Thoracic aorta (tissue), 2 donors: ENCODE measurements around the gene PHF5A. TPM values are rescaled to one million over a fixed set of nuclear protein-coding genes. Genes with fewer than 3 reads are reported as not detected.
A peak's percentile ranks its signal among the peaks of the same experiment; 100 is the strongest.

ENCODE experiments used
- ATAC-seq: fragments of 150-250 bp; one replicate; pipeline ENCODE4 v1.8.0; 2017; ENCODE audit warnings: low read depth; ENCODE audit not compliant: insufficient number of reproducible peaks, low FRiP score
- DNase-seq: peaks from one replicate; pipeline ENCODE4 v3.0.0-alpha.2; 2020; ENCODE audit warnings: low spot score
- H3K27ac ChIP-seq, 2 donors: fragments of 200-600 bp; sonication (generic); 1 replicate in 1 of 2; 2 replicates in 1 of 2; pipeline ENCODE4 v1.5.1; 2016; ENCODE audit warnings: mild to moderate bottlenecking in 2 of 2, moderate library complexity in 2 of 2
- H3K27me3 ChIP-seq: fragments of 200-600 bp; sonication (generic); replicated peaks from 2 replicates; pipeline ENCODE4 v1.6.0; 2016; ENCODE audit warnings: mild to moderate bottlenecking; ENCODE audit not compliant: insufficient read depth
- H3K36me3 ChIP-seq: fragments of 200-600 bp; sonication (generic); one replicate; pipeline ENCODE4 v1.5.1; 2016
- H3K4me1 ChIP-seq, 2 donors: fragments of 200-600 bp; sonication (generic); 1 replicate in 1 of 2; 2 replicates in 1 of 2; pipeline versions ENCODE4 v1.5.1 to v1.6.0; 2016; ENCODE audit warnings: low read depth in 2 of 2, mild to moderate bottlenecking in 1 of 2; ENCODE audit not compliant: control insufficient read depth in 1 of 2
- H3K4me3 ChIP-seq: fragments of 200-600 bp; sonication (generic); 2 replicates; pipeline ENCODE4 v1.5.1; 2016; ENCODE audit warnings: mild to moderate bottlenecking
- H3K9me3 ChIP-seq: fragments of 200-600 bp; sonication (generic); 2 replicates; pipeline ENCODE4 v1.5.1; 2016
- CTCF ChIP-seq: fragments of 200-600 bp; sonication (generic); IDR thresholded peaks from one replicate; pipeline ENCODE4 v1.5.1; 2019; ENCODE audit warnings: antibody characterized with exemption
- total RNA-seq, 2 donors: library from RNA; depleted of rRNA; stranded (reverse); fragments of >200 nt; gene quantifications; one replicate each; pipeline versions ENCODE4 v1.1.0 to v1.2.3, GENCODE V29; 2016

Gene PHF5A
- total RNA-seq, 2 donors from 2014 or later, result 13.8 to 28.7 TPM

GRCh38 chr22:41499624-41500280 lies 31.3 kb upstream of the PHF5A start:
- H3K4me3 ChIP-seq, result no peak overlapping the region
- no peak for DNase-seq
- no peak for TF ChIP-seq CTCF
- no peaks in the 10 kb centered on the region for H3K9me3 ChIP-seq
- peaks cover 11% of the 10 kb centered on the region for H3K36me3 ChIP-seq
- H3K27me3 ChIP-seq, result no peaks in the 10 kb centered on the region
- peaks cover 10 to 20% of the 10 kb centered on the region in 2 donors for H3K4me1 ChIP-seq
- ATAC-seq, result no peak
- no peak overlapping the region for H3K27ac ChIP-seq

GRCh38 chr22:41498303-41498835 lies 29.9 kb upstream of the PHF5A start:
- DNase-seq (no peak), ATAC-seq (no peak)
- H3K4me3 ChIP-seq, result no peak overlapping the region
- no peak overlapping the region for H3K27ac ChIP-seq
- no peak for TF ChIP-seq CTCF
- peaks cover 0 to 8% of the 10 kb centered on the region in 2 donors for H3K4me1 ChIP-seq
- no peaks in the 10 kb centered on the region for H3K27me3 ChIP-seq
- H3K9me3 ChIP-seq, result no peaks in the 10 kb centered on the region
- peaks cover 11% of the 10 kb centered on the region for H3K36me3 ChIP-seq

GRCh38 chr22:41491374-41492100 lies 23.0 kb upstream of the PHF5A start:
- H3K27ac ChIP-seq, result peak overlapping the region in 1 of 2 donors; percentile 6
- ATAC-seq (no peak), DNase-seq (no peak)
- H3K4me3 ChIP-seq, result no peak overlapping the region
- H3K9me3 ChIP-seq, result no peaks in the 10 kb centered on the region
- H3K36me3 ChIP-seq, result no peaks in the 10 kb centered on the region
- no peak for TF ChIP-seq CTCF
- H3K4me1 ChIP-seq, result peaks cover 0 to 41% of the 10 kb centered on the region in 2 donors
- no peaks in the 10 kb centered on the region for H3K27me3 ChIP-seq

GRCh38 chr22:41488596-41489385 lies 20.3 kb upstream of the PHF5A start:
- DNase-seq (no peak), ATAC-seq (no peak)
- Histone ChIP-seq H3K4me1 (peaks cover under 1 to 48% of the 10 kb centered on the region in 2 donors), H3K4me3 (no peak overlapping the region), H3K9me3 (no peaks in the 10 kb centered on the region), H3K27ac (no peak overlapping the region), H3K36me3 (no peaks in the 10 kb centered on the region), H3K27me3 (no peaks in the 10 kb centered on the region)
- no peak for TF ChIP-seq CTCF

- TF ChIP-seq CTCF, result no peak
Measured at GRCh38 chr22:41488076-41488475, 19.6 kb upstream of the PHF5A start.

More at GRCh38 chr22:41488076-41488475, 19.6 kb upstream of the PHF5A start:
- Histone ChIP-seq H3K27me3 (no peaks in the 10 kb centered on the region), H3K4me3 (no peak overlapping the region), H3K9me3 (no peaks in the 10 kb centered on the region), H3K27ac (no peak overlapping the region), H3K4me1 (peaks cover 8 to 55% of the 10 kb centered on the region in 2 donors), H3K36me3 (no peaks in the 10 kb centered on the region)
- ATAC-seq, result no peak
- no peak for DNase-seq
